Astrocyte (in vitro differentiated cells and primary cell): ENCODE results near the gene HOXD9.

ENCODE experiments used
- CTCF ChIP-seq: IDR thresholded peaks from 2 replicates; pipeline ENCODE4 v1.5.1; 2011; ENCODE audit warnings: low read depth, mild to moderate bottlenecking, inconsistent platforms, low read length, moderate library complexity; ENCODE audit not compliant: insufficient read depth
- EZH2 ChIP-seq: IDR thresholded peaks from 2 replicates; pipeline ENCODE4 v1.6.1; 2012; ENCODE audit warnings: mild to moderate bottlenecking, low read length, inconsistent platforms; ENCODE audit not compliant: insufficient read depth

DNA sequence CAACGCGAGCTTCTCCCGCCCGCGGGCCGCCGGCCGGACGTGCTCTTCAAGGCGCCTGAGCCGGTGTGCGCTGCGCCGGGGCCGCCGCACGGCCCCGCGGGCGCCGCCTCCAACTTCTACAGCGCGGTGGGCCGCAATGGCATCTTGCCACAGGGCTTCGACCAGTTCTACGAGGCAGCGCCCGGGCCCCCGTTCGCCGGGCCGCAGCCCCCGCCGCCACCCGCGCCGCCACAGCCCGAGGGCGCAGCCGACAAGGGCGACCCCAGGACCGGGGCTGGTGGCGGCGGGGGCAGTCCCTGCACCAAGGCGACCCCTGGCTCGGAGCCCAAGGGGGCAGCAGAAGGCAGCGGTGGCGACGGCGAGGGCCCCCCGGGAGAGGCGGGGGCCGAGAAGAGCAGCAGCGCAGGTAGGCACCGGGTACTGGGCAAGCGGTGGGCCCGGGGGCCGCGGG is 14.8 kb upstream of the HOXD9 start:
- TF ChIP-seq EZH2 = peak; percentile 28
- TF ChIP-seq CTCF = no peak
